Fibroblast of the conjunctiva (primary cell): ENCODE measurements around the gene LINGO3.

Source experiments
- DNase-seq: peaks from one replicate; pipeline ENCODE4 v3.0.0-alpha.2; 2010; ENCODE audit warnings: low read depth

The LINGO3 gene

GRCh38 chr19:2261438-2262172, 46.3 kb downstream of the LINGO3 start:
- no peak for DNase-seq

- DNase-seq, result no peak
Measured at GRCh38 chr19:2260341-2260805, 47.6 kb downstream of the LINGO3 start.

DNA sequence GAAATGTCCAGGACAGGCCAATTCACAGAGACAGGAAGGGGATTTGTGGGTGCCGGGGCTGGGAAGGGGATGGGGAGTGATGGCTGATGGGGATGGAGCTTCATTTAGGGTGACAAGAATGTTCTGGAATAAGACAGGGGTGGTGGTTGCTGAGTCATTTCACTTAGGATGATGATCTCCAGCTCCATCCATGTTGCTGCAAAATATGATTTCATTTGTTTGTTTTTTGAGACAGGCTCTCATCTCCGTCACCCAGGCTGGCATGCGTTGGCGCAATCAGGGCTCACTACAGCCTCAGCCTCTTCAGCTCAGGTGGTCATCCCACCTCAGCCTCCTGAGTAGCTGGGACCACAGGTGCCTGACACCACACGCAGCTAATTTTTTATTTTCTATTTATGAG, 48.6 kb downstream of the LINGO3 start:
- DNase-seq, result no peak
